H9 (cell line): ENCODE measurements around the gene C3. TPM values are rescaled to one million over a fixed set of nuclear protein-coding genes. Genes with fewer than 3 reads are reported as not detected.
"Not testable (repeated sequence)": the region's sequence is repeated elsewhere in the genome, so short reads cannot be mapped to it uniquely, and the experiment has no call there.

Experiments used
- DNase-seq: peaks from one replicate; pipeline ENCODE4 v3.0.0-alpha.2; 2017
- H2AFZ ChIP-seq: one replicate; pipeline ENCODE4 v1.6.1; 2013; ENCODE audit warnings: mild to moderate bottlenecking, low read length, control low read depth, moderate library complexity
- H2AK5ac ChIP-seq: 2 replicates; pipeline ENCODE4 v1.6.1; 2013; ENCODE audit warnings: low read length, control low read depth, mixed read lengths; ENCODE audit not compliant: insufficient read length
- H2BK120ac ChIP-seq: one replicate; pipeline ENCODE4 v1.6.1; 2013; ENCODE audit warnings: low read depth, mild to moderate bottlenecking, low read length, control low read depth, inconsistent platforms; ENCODE audit not compliant: poor library complexity, severe bottlenecking
- H2BK12ac ChIP-seq: 2 replicates; pipeline ENCODE4 v1.6.1; 2013; ENCODE audit warnings: low read length, control low read depth, mixed read lengths, low read depth; ENCODE audit not compliant: insufficient read length
- H2BK15ac ChIP-seq: 2 replicates; pipeline ENCODE4 v1.6.1; 2013; ENCODE audit warnings: low read depth, low read length, control low read depth
- H2BK20ac ChIP-seq: one replicate; pipeline ENCODE4 v1.6.1; 2013; ENCODE audit warnings: low read depth, mild to moderate bottlenecking, low read length, control low read depth, inconsistent platforms; ENCODE audit not compliant: poor library complexity, severe bottlenecking
- H2BK5ac ChIP-seq: 2 replicates; pipeline ENCODE4 v1.6.1; 2013; ENCODE audit warnings: low read length, control low read depth, mixed read lengths; ENCODE audit not compliant: insufficient read length
- H3K14ac ChIP-seq: 2 replicates; pipeline ENCODE4 v1.6.1; 2013; ENCODE audit warnings: low read length, control low read depth; ENCODE audit not compliant: insufficient read depth
- H3K18ac ChIP-seq: 2 replicates; pipeline ENCODE4 v1.6.1; 2013; ENCODE audit warnings: low read depth, mild to moderate bottlenecking, mixed read lengths, low read length, control low read depth; ENCODE audit not compliant: insufficient read length
- H3K23ac ChIP-seq: 2 replicates; pipeline ENCODE4 v1.6.1; 2013; ENCODE audit warnings: low read length, control low read depth, mixed read lengths, low read depth; ENCODE audit not compliant: insufficient read length
- H3K23me2 ChIP-seq: 2 replicates; pipeline ENCODE4 v1.6.1; 2013; ENCODE audit warnings: low read depth, mild to moderate bottlenecking, mixed read lengths, low read length, control low read depth; ENCODE audit not compliant: insufficient read length, poor library complexity, severe bottlenecking
- H3K27ac ChIP-seq: 2 replicates; pipeline ENCODE4 v1.5.1; 2013; ENCODE audit warnings: low read length, control low read depth, mixed read lengths, low read depth; ENCODE audit not compliant: insufficient read length
- H3K27me3 ChIP-seq: 2 replicates; pipeline ENCODE4 v1.6.1; 2013; ENCODE audit warnings: low read length, control low read depth, inconsistent platforms; ENCODE audit not compliant: insufficient read depth
- H3K4ac ChIP-seq: 2 replicates; pipeline ENCODE4 v1.6.1; 2013; ENCODE audit warnings: low read depth, mild to moderate bottlenecking, control low read depth, inconsistent platforms, low read length, moderate library complexity
- H3K4me1 ChIP-seq: 2 replicates; pipeline ENCODE4 v1.6.1; 2013; ENCODE audit warnings: low read length, control low read depth, inconsistent platforms; ENCODE audit not compliant: insufficient read depth
- H3K4me2 ChIP-seq: 2 replicates; pipeline ENCODE4 v1.6.1; 2013; ENCODE audit warnings: low read length, control low read depth, mixed read lengths; ENCODE audit not compliant: insufficient read length, insufficient read depth
- H3K56ac ChIP-seq: 2 replicates; pipeline ENCODE4 v1.6.1; 2013; ENCODE audit warnings: low read depth, mild to moderate bottlenecking, mixed read lengths, low read length, control low read depth; ENCODE audit not compliant: insufficient read length
- H3K79me1 ChIP-seq: 2 replicates; pipeline ENCODE4 v1.6.1; 2013; ENCODE audit warnings: low read depth, mild to moderate bottlenecking, moderate library complexity, low read length, control low read depth, inconsistent platforms; ENCODE audit not compliant: insufficient read depth, poor library complexity, severe bottlenecking
- H3K79me2 ChIP-seq: 2 replicates; pipeline ENCODE4 v1.6.1; 2013; ENCODE audit warnings: low read length, control low read depth, inconsistent platforms; ENCODE audit not compliant: insufficient read depth
- H3K9ac ChIP-seq: 2 replicates; pipeline ENCODE4 v1.6.1; 2013; ENCODE audit warnings: low read length, control low read depth, mixed read lengths; ENCODE audit not compliant: insufficient read length; ENCODE audit errors: extremely low read depth
- H3K9me3 ChIP-seq: one replicate; pipeline ENCODE4 v1.6.1; 2013; ENCODE audit warnings: low read depth, low read length, inconsistent platforms; ENCODE audit not compliant: control insufficient read depth
- H3T11ph ChIP-seq: one replicate; pipeline ENCODE4 v1.6.1; 2013; ENCODE audit warnings: mild to moderate bottlenecking, low read length, control low read depth, inconsistent platforms
- H4K20me1 ChIP-seq: one replicate; pipeline ENCODE4 v1.6.1; 2013; ENCODE audit not compliant: control insufficient read depth, insufficient read length, insufficient read depth
- H4K5ac ChIP-seq: 2 replicates; pipeline ENCODE4 v1.6.1; 2013; ENCODE audit warnings: low read depth, mild to moderate bottlenecking, mixed read lengths, low read length, control low read depth; ENCODE audit not compliant: insufficient read length
- H4K8ac ChIP-seq: replicated peaks from 2 replicates; pipeline ENCODE4 v1.6.1; 2013; ENCODE audit warnings: low read length, control low read depth, mixed read lengths, low read depth; ENCODE audit not compliant: insufficient read length
- H4K91ac ChIP-seq: 2 replicates; pipeline ENCODE4 v1.6.1; 2013; ENCODE audit warnings: low read depth, mild to moderate bottlenecking, moderate library complexity, mixed read lengths, low read length, control low read depth; ENCODE audit not compliant: insufficient read length
- H3K27ac Mint-ChIP-seq, 3 experiments: 2 replicates in 2 of 3; 3 replicates in 1 of 3; pipeline ENCODE4 v1.8.0; 2020 to 2021; ENCODE audit warnings: mixed read lengths in 3 of 3, mild to moderate bottlenecking in 1 of 3, moderate library complexity in 1 of 3
- H3K27me3 Mint-ChIP-seq: 2 replicates; pipeline ENCODE4 v1.8.0; 2021; ENCODE audit warnings: low read depth, mild to moderate bottlenecking, moderate library complexity, mixed read lengths
- H3K36me3 Mint-ChIP-seq, 3 experiments: 2 replicates in 2 of 3; 3 replicates in 1 of 3; pipeline ENCODE4 v1.8.0; 2020 to 2021; ENCODE audit warnings: low read depth in 3 of 3, mixed read lengths in 3 of 3; ENCODE audit not compliant: insufficient read depth in 1 of 3
- H3K4me1 Mint-ChIP-seq, 2 experiments: 2 replicates each; pipeline ENCODE4 v1.8.0; 2020; ENCODE audit warnings: mixed read lengths in 2 of 2
- H3K4me3 Mint-ChIP-seq, 2 experiments: 2 replicates in 1 of 2; 3 replicates in 1 of 2; pipeline ENCODE4 v1.8.0; 2020 to 2021; ENCODE audit warnings: mild to moderate bottlenecking in 2 of 2, mixed read lengths in 2 of 2, moderate library complexity in 1 of 2
- H3K9me3 Mint-ChIP-seq, 2 experiments: 2 replicates in 1 of 2; 3 replicates in 1 of 2; pipeline ENCODE4 v1.8.0; 2020; ENCODE audit warnings: mild to moderate bottlenecking in 2 of 2, mixed read lengths in 2 of 2, moderate library complexity in 1 of 2
- CTCF ChIP-seq: fragments of 200-600 bp; sonication (generic); conservative IDR thresholded peaks from 3 replicates; pipeline ENCODE4 v1.8.0; 2021; ENCODE audit warnings: antibody characterized with exemption, mild to moderate bottlenecking
- WGBS: extraction: QIAGEN DNeasy Blood & Tissue Kit; methylation state at CpG from one replicate; pipeline ENCODE4 v1.1.7; 2013; ENCODE audit warnings: missing lambda C conversion rate, low lambda C conversion rate, mixed read lengths; ENCODE audit not compliant: insufficient read length; ENCODE audit errors: extremely low coverage; 5-methylcytosine and 5-hydroxymethylcytosine counted together
- total RNA-seq: library from RNA; stranded (reverse); gene quantifications from 2 replicates; pipeline ENCODE4 v1.2.1, GENCODE V29; 2021

C3 gene
- total RNA-seq, 1 experiment from 2014 or later = 5.9 TPM

DNA sequence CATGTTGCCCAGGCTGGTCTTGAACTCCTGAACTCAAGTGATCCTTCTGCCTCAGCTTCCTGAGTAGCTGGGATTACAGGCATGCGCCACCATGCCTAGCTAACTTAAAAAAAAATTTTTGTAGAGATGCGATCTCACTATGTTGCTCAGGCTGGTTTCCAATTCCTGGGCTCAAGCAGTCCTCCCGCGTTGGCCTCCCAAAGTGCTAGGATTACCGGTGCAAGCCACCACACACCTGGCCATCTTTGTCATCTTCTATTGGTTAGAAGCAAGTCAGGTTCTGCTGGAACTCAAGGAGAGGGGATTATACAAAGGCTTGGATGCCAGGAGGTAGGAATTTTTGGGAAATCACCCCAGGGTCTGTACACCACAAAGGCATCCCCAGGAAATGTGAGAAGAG, 75.7 kb downstream of the C3 start:
- Mint-ChIP-seq H3K27me3 (peaks cover 21% of the 10 kb centered on the region), H3K4me1 (no peaks in the 10 kb centered on the region), H3K9me3 (peaks cover 13 to 66% of the 10 kb centered on the region in 2 experiments), H3K27ac (no peak overlapping the region), H3K4me3 (no peak overlapping the region), H3K36me3 (no peaks in the 10 kb centered on the region; a peak in 1 of 7 replicates)
- Histone ChIP-seq H4K20me1 (no peaks in the 10 kb centered on the region), H3K4me1 (no peaks in the 10 kb centered on the region), H3K79me1 (no peaks in the 10 kb centered on the region), H3K4me2 (no peak overlapping the region), H3K4ac (no peak overlapping the region), H4K91ac (no peak overlapping the region), H2BK12ac (no peak overlapping the region), H3K14ac (no peak overlapping the region), H3T11ph (no peak overlapping the region), H3K27me3 (no peaks in the 10 kb centered on the region), H3K9me3 (no peaks in the 10 kb centered on the region), H3K23me2 (no peaks in the 10 kb centered on the region), H2BK120ac (no peak overlapping the region), H2BK5ac (no peak overlapping the region), H2BK15ac (no peak overlapping the region), H4K5ac (no peak overlapping the region), H3K27ac (no peak overlapping the region), H3K56ac (no peak overlapping the region), H2AFZ (no peak overlapping the region), H2BK20ac (no peak overlapping the region), H2AK5ac (no peak overlapping the region), H3K9ac (no peak overlapping the region), H3K79me2 (no peaks in the 10 kb centered on the region), H3K18ac (no peak overlapping the region), H3K23ac (no peak overlapping the region), H4K8ac (no peak overlapping the region)
- no CpG with 5 or more reads among the region's 5 CpGs for WGBS
- TF ChIP-seq CTCF = no peak
- DNase-seq = no peak

GRCh38 chr19:6640333-6640732, 80.1 kb downstream of the C3 start:
- not testable (repeated sequence) for H3K9me3 ChIP-seq, H3K79me1 ChIP-seq, H3K18ac ChIP-seq, H3K4me1 ChIP-seq, H2BK5ac ChIP-seq, DNase-seq, H2BK15ac ChIP-seq, H4K5ac ChIP-seq, H2BK120ac ChIP-seq, H3K36me3 Mint-ChIP-seq, H3K4me3 Mint-ChIP-seq, H3T11ph ChIP-seq, H3K23me2 ChIP-seq, H2BK12ac ChIP-seq, H3K79me2 ChIP-seq, H3K27me3 Mint-ChIP-seq, H3K27ac Mint-ChIP-seq, H4K20me1 ChIP-seq, H3K9ac ChIP-seq, H3K4me2 ChIP-seq, H4K91ac ChIP-seq, H2AK5ac ChIP-seq, H3K4me1 Mint-ChIP-seq, H3K23ac ChIP-seq, H2AFZ ChIP-seq, H3K56ac ChIP-seq, H3K27ac ChIP-seq, H3K27me3 ChIP-seq, H3K14ac ChIP-seq, H2BK20ac ChIP-seq, H3K4ac ChIP-seq, H4K8ac ChIP-seq
- peaks cover 2 to 47% of the 10 kb centered on the region in 2 experiments; a peak in 4 of 5 replicates for H3K9me3 Mint-ChIP-seq
- no CpG with 5 or more reads among the region's 9 CpGs for WGBS
